Adrenal gland (tissue), 12 donors: ENCODE data around the gene HOXA10. TPM values are rescaled to one million over a fixed set of nuclear protein-coding genes. Genes with fewer than 3 reads are reported as not detected.

Source experiments
- DNase-seq, 7 donors: peaks; one replicate each; pipeline ENCODE4 v3.0.0-alpha.2; 2019 to 2020
- H3K27ac ChIP-seq, 5 donors: fragments of 200-600 bp; sonication (generic) in 4 of 5; 1 replicate in 3 of 5; 2 replicates in 2 of 5; pipeline versions ENCODE4 v1.5.1 to v1.8.0; 2016 to 2020; ENCODE audit warnings: mild to moderate bottlenecking in 1 of 5
- H3K27me3 ChIP-seq: fragments of 200-600 bp; 2 replicates; pipeline ENCODE4 v1.8.0; 2021
- H3K36me3 ChIP-seq, 2 donors: fragments of 200-600 bp; replicated peaks in 1 of 2; 1 replicate in 1 of 2; 2 replicates in 1 of 2; pipeline versions ENCODE4 v1.5.1 to v1.8.0; 2018 to 2022
- H3K4me1 ChIP-seq, 2 donors: fragments of 200-600 bp; replicated peaks in 1 of 2; 1 replicate in 1 of 2; 2 replicates in 1 of 2; pipeline versions ENCODE4 v1.5.1 to v1.8.0; 2018 to 2021
- H3K4me3 ChIP-seq, 4 donors: fragments of 200-600 bp; sonication (generic) in 3 of 4; one replicate each; pipeline ENCODE4 v1.5.1; 2016 to 2018
- H3K9me3 ChIP-seq, 3 donors: fragments of 200-600 bp; sonication (generic) in 1 of 3; replicated peaks in 1 of 3; 1 replicate in 2 of 3; 2 replicates in 1 of 3; pipeline versions ENCODE4 v1.5.1 to v1.8.0; 2016 to 2021
- POLR2A ChIP-seq, 2 donors: fragments of 450-650 bp; IDR thresholded peaks; one replicate each; pipeline ENCODE4 v1.6.1; 2017; ENCODE audit warnings: antibody characterized with exemption in 2 of 2, mild to moderate bottlenecking in 2 of 2, moderate library complexity in 1 of 2
- WGBS, 4 donors: extraction: QIAGEN DNeasy Blood & Tissue Kit in 2 of 4; methylation state at CpG; one replicate each; pipeline versions ENCODE4 v1.1.5 to v1.1.7; 2013 to 2017; 5-methylcytosine and 5-hydroxymethylcytosine counted together
- intact Hi-C, 2 donors: fragments of 100-400 bp; cut with DNase I; formaldehyde crosslinking; loops; one replicate each; pipeline versions ENCODE4 v1.14.1 to v1.15.0; 2022 to 2023
- polyA plus RNA-seq, 3 donors: library from polyadenylated mRNA; stranded (reverse); fragments of 200-250 nt in 2 of 3; fragments of 350-450 nt in 1 of 3; fragmentation: Illumina TruSeq in 1 of 3; extraction: RNeasy Lipid Tissue Mini Kit (QIAGEN cat#74804) in 1 of 3; gene quantifications; one replicate each; pipeline ENCODE4 v1.2.3, GENCODE V29; 2013 to 2014
- total RNA-seq, 9 donors: library from RNA; depleted of rRNA in 4 of 9; stranded (reverse); fragments of >200 nt in 4 of 9; fragments of 120-200 nt in 1 of 9; fragmentation: NEBNext Ultra II Directional in 1 of 9; extraction: Animal tissue kit (Norgen Biotek cat#: 25700) in 1 of 9; gene quantifications; one replicate each; pipeline versions ENCODE4 v1.1.0 to v1.2.4, GENCODE V29; 2013 to 2023
- TF ChIP-seq, protein P1 (sequence below), 6 experiments: fragments of 450-650 bp in 4 of 6; fragments of 200-600 bp in 2 of 6; sonication (generic) in 1 of 6; IDR thresholded peaks; 1 replicate in 5 of 6; 2 replicates in 1 of 6; pipeline versions ENCODE4 v1.5.1 to v1.8.0; 2016 to 2021; ENCODE audit warnings: antibody characterized with exemption in 6 of 6, mild to moderate bottlenecking in 2 of 6, moderate library complexity in 1 of 6
- donor health status: healthy with polysubstance abuse.
- donor health status: Bipolar disorder and iron deficiency.
- donor health status: DM: yes; HTN: yes; CAD: no.
- donor health status: DM: no; HTN: no; CAD: no.
- donor health status: DM: no; HTN: no; CAD: no.
- donor health status: DM: yes; HTN: yes; CAD: no.

The HOXA10 gene
- total and polyA plus RNA-seq, 12 donors: 0.11 to 14.7 (median 11.3) TPM

DNA sequence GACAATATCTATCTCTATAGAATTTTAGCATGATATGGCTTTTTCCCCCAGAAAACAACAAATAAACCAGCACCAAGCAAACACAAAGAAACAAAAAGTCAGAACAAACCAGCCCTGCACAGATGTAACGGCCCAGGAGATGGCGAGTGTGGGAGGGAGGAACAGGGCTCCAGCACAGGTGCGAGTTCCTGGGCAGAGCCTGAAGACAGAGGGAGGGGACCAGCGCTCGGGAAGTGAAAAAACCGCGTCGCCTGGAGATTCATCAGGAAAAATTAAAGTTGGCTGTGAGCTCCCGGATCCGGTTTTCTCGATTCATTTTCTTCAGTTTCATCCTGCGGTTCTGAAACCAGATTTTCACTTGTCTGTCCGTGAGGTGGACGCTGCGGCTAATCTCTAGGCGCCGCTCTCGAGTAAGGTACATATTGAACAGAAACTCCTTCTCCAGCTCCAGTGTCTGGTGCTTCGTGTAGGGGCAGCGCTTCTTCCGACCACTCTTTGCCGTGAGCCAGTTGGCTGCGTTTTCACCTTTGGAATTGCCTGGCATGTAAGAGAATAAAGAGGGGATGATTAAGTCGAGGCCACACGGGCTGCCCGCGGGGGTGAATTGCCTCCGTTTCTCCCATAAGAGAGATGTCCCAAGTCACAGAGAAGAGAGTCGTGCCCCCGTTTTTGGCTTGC, 2.3 kb downstream of the HOXA10 start:
- DNase-seq: peak in 3 of 7 donors; percentile 12 to 51 (median 21)
- H3K36me3 ChIP-seq: no peaks in the 10 kb centered on the region
- no peaks in the 10 kb centered on the region for H3K9me3 ChIP-seq
- intact Hi-C loops: no loop called here
- H3K27me3 ChIP-seq: peaks cover 58% of the 10 kb centered on the region
- H3K4me3 ChIP-seq: peak overlapping the region in 1 of 4 donors; percentile 66
- TF ChIP-seq POLR2A (IDR thresholded peaks at IDR 0.05): no peak
- TF ChIP-seq, protein P1, sequence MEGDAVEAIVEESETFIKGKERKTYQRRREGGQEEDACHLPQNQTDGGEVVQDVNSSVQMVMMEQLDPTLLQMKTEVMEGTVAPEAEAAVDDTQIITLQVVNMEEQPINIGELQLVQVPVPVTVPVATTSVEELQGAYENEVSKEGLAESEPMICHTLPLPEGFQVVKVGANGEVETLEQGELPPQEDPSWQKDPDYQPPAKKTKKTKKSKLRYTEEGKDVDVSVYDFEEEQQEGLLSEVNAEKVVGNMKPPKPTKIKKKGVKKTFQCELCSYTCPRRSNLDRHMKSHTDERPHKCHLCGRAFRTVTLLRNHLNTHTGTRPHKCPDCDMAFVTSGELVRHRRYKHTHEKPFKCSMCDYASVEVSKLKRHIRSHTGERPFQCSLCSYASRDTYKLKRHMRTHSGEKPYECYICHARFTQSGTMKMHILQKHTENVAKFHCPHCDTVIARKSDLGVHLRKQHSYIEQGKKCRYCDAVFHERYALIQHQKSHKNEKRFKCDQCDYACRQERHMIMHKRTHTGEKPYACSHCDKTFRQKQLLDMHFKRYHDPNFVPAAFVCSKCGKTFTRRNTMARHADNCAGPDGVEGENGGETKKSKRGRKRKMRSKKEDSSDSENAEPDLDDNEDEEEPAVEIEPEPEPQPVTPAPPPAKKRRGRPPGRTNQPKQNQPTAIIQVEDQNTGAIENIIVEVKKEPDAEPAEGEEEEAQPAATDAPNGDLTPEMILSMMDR (IDR thresholded peaks at IDR 0.05): no peak
- no peak overlapping the region for H3K27ac ChIP-seq
- peaks cover 16 to 17% of the 10 kb centered on the region in 2 donors for H3K4me1 ChIP-seq
- 46 to 56% (median 52%) methylated on average over 30 of the region's 30 CpGs for WGBS, 4 donors

DNA sequence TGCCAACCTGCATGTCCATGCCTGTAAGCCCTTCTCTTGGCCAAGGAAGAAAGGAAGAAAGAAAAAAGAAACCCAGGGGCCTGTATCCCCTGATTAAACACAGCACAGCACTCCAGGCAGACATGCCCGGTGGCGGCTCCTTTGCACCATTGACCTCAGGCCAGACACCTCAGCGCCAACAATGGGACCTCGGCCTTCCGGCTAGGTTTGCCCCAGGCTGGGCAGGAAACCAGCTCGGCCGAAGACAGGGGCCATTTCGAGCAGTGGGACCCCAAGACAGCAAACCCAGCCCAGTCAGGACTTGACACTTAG, 2.8 kb downstream of the HOXA10 start:
- Histone ChIP-seq H3K4me1 (peaks cover 16 to 17% of the 10 kb centered on the region in 2 donors), H3K4me3 (no peak overlapping the region)
- 53 to 59% (median 57%) methylated on average over 8 of the region's 8 CpGs for WGBS, 4 donors

DNA sequence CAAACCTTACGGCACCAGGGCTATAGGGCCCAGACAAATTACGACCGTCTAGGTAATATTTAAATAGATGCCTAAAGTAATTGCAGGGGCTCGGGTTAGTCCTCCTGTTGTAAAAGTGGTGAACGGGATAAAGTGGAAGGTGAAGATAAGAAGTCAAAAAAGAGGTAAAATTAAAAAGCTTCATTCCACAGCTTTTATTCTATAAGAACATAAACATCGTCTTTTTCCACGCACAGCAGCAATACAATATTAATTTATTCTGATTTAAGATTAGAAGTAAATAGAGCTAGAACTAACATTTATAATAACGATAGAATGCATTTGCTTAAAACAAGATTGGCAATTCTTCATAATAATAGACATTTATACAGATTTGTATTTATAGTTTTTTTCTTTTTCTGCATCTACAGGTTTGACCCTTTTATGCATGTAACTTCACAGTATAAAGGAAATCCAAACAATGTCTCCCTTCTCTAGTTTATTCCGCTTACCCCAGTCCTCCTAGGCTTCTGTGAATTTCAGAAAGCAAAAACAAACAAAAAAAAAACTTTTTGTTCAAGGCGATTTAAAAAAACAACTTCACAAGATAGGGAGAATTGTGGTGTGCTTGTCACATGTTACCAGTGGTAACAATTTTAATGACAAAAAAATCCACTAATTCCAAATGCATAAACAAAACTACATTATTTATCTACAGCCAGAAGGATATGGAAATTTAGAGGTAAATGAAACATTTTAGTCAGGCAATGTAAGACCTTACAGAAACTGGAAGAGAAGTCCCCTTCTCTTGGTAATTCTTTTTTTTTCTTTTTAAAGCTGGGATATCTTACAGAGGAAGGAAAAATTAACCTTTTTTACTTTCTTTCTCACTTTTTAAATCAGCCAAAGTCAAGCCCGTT, 3.4 kb downstream of the HOXA10 start:
- H3K27ac ChIP-seq: no peak overlapping the region
- no peaks in the 10 kb centered on the region for H3K36me3 ChIP-seq
- intact Hi-C loops: no loop called here
- peaks cover 16 to 17% of the 10 kb centered on the region in 2 donors for H3K4me1 ChIP-seq
- WGBS, 4 donors: 58 to 66% (median 60%) methylated on average over 11 of the region's 11 CpGs
- no peak for TF ChIP-seq POLR2A (IDR thresholded peaks at IDR 0.05)
- TF ChIP-seq, protein P1 (IDR thresholded peaks at IDR 0.05): no peak
- no peak overlapping the region for H3K4me3 ChIP-seq
- DNase-seq: no peak
- peaks cover 66% of the 10 kb centered on the region for H3K27me3 ChIP-seq
- no peaks in the 10 kb centered on the region for H3K9me3 ChIP-seq

More for the DNA sequence above, 2.8 kb downstream of the HOXA10 start:
- Histone ChIP-seq H3K9me3 (no peaks in the 10 kb centered on the region), H3K27me3 (peaks cover 61% of the 10 kb centered on the region), H3K36me3 (no peaks in the 10 kb centered on the region), H3K27ac (no peak overlapping the region)
- TF ChIP-seq, protein P1 (IDR thresholded peaks at IDR 0.05): no peak
- TF ChIP-seq POLR2A (IDR thresholded peaks at IDR 0.05): no peak
- DNase-seq: no peak
- intact Hi-C loops: no loop called here

DNA sequence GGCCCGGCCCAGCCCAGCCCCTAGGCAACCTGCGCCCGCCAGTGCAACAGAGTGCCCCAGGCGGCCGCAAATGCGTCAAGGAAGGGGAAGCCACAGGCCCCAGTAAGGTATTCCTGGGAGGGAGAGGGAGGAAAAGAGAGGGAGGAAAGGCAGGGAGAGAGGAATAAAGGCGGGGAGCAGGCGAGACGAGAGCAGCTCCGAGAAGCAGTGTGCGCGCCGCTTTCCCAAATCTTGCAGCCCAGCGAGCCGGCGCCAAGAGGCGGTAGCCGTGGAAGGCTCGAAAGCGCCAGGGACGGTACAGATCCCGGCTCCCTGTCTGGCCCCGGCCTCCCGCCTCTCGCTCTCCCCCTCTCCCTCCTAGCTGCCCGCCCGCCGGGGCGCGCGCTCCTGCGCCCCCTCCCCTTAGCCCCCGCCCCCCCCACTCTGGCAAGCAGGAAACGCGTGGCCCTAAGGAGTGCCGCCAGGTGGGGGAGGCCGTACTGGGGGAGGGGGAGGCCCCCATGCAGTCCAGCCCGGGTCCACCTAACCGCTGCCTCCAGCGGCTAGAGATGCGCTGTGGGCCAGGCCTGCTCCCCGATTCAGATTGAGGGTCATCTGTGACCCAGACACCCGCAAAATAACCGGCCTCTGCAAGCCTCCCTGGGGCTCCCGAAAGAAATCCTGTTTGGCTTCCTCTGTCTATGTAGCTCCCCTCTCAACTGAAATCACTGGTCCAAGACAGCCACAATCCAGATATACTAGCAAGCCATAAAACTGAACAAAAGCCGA, 4.3 kb downstream of the HOXA10 start:
- H3K4me1 ChIP-seq: peaks cover 17 to 23% of the 10 kb centered on the region in 2 donors
- no peaks in the 10 kb centered on the region for H3K36me3 ChIP-seq
- intact Hi-C loops: loop anchor here (10.0 kb wide), 3 partner anchors 795 to 1285 kb away; no protein-coding TSS in a partner anchor
- no peaks in the 10 kb centered on the region for H3K9me3 ChIP-seq
- WGBS, 4 donors: 34 to 49% (median 38%) methylated on average over 16 to 46 of the region's 46 CpGs
- peaks cover 71% of the 10 kb centered on the region for H3K27me3 ChIP-seq
- H3K4me3 ChIP-seq: no peak overlapping the region
- peak in 1 of 7 donors; percentile 19 for DNase-seq
- TF ChIP-seq POLR2A (IDR thresholded peaks at IDR 0.05): no peak
- TF ChIP-seq, protein P1 (IDR thresholded peaks at IDR 0.05): no peak
- no peak overlapping the region for H3K27ac ChIP-seq
